ENCODE data around the gene NHLRC2.
A peak's percentile ranks its signal among the peaks of the same experiment; 100 is the strongest.

Gene NHLRC2

GRCh38 chr10:113858541-113858940, 4.1 kb downstream of the NHLRC2 start:
- no peak for TF ChIP-seq CTCF (IDR thresholded peaks at IDR 0.05; ENCODE audit: low read depth, low read length)
- H3K4me3 ChIP-seq (replicated peaks in 1 of 2; ENCODE audit: low read depth in 2 of 2, low read length in 2 of 2), result no peak overlapping the region
- DNase-seq (ENCODE audit: low read depth in 2 of 2), result peak; percentile 22 to 37

- no peak for TF ChIP-seq CTCF (IDR thresholded peaks at IDR 0.05; ENCODE audit: low read depth, low read length)
- DNase-seq (ENCODE audit: low read depth in 2 of 2), result no peak
- H3K4me3 ChIP-seq (replicated peaks in 1 of 2; ENCODE audit: low read depth in 2 of 2, low read length in 2 of 2), result no peak overlapping the region
Observed at GRCh38 chr10:113859261-113859660, 4.8 kb downstream of the NHLRC2 start.

GRCh38 chr10:113865901-113866300, 11.4 kb downstream of the NHLRC2 start:
- TF ChIP-seq CTCF (IDR thresholded peaks at IDR 0.05; ENCODE audit: low read depth, low read length), result no peak
- DNase-seq (ENCODE audit: low read depth in 2 of 2), result no peak

DNA sequence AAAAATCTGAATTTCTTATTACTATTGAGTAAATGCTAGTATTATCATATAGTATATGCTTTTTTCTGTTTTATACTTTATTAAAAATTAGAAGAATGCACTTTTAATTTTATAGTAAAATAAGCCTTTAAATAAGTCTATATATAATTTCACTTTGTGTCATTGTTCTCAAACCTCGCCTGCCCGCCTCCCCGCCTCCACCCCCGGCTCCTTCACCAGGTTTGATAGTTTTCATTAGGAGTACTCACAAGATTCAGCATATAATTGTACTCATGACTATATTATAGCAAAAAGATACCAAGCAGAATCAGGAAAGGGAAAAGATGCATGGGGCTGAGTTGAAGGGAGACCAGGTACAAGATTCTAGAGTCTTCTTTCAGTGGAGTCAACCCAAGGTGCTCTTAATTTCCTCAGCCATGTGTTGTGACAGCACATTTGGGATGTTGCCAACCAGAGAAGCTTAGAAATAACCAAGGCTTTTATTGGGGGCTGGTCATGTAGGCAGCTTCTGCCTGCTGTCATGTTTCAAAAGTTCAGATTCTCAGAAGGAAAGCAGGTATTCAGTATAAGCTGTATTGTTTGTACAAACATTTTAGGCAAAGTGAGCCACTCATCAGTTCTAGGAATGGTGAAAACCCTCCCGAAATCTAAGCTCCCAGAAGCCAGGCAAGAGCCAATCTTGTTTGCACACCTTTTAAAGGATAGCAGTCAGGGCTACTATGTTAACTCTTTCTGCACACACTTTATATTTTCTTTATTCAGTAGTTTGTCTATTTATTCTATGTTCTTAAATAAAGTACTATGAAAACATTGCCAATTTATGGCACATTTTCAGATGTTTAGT, 12.3 kb downstream of the NHLRC2 start:
- DNase-seq (ENCODE audit: low read depth in 2 of 2), result no peak
- H3K4me3 ChIP-seq (replicated peaks in 1 of 2; ENCODE audit: low read depth in 2 of 2, low read length in 2 of 2), result no peak overlapping the region
- no peak for TF ChIP-seq CTCF (IDR thresholded peaks at IDR 0.05; ENCODE audit: low read depth, low read length)

More at GRCh38 chr10:113865901-113866300, 11.4 kb downstream of the NHLRC2 start:
- H3K4me3 ChIP-seq (replicated peaks in 1 of 2; ENCODE audit: low read depth in 2 of 2, low read length in 2 of 2), result no peak overlapping the region

DNA sequence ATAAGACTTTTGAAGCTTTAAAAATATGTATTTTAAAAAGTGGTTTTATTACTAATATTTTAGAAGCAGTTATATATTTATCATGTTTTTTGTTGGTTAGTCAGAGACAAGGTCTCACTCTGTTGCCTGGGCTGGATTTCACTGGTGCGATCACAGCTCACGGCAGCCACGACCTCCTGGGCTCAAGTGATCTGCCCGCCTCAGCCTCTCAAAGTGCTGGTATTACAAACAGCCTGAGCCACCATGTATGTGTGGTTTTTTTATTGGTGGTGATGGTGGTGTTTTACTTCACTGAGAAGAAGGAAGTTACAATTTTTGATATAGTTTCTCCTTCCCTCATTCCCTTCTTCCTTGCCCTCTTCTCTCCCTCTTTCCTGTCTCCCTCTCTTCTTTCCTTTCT, 13.4 kb downstream of the NHLRC2 start:
- H3K4me3 ChIP-seq (replicated peaks in 1 of 2; ENCODE audit: low read depth in 2 of 2, low read length in 2 of 2), result no peak overlapping the region
- TF ChIP-seq CTCF (IDR thresholded peaks at IDR 0.05; ENCODE audit: low read depth, low read length), result no peak
- no peak for DNase-seq (ENCODE audit: low read depth in 2 of 2)

GRCh38 chr10:113869789-113870188, 15.3 kb downstream of the NHLRC2 start:
- H3K4me3 ChIP-seq (replicated peaks in 1 of 2; ENCODE audit: low read depth in 2 of 2, low read length in 2 of 2), result no peak overlapping the region
- no peak for DNase-seq (ENCODE audit: low read depth in 2 of 2)
- no peak for TF ChIP-seq CTCF (IDR thresholded peaks at IDR 0.05; ENCODE audit: low read depth, low read length)
